PC-9 (cell line): ENCODE measurements around the gene SDK1.

Experiments used
- EZH2 ChIP-seq: fragments of 200-600 bp; sonication (generic); IDR thresholded peaks from 2 replicates; pipeline ENCODE4 v1.8.0; 2017; ENCODE audit warnings: antibody characterized with exemption, low read depth
- TF ChIP-seq, protein P1 (sequence below): fragments of 200-600 bp; sonication (generic); conservative IDR thresholded peaks from 2 replicates; pipeline ENCODE4 v1.6.1; 2017; ENCODE audit warnings: mixed run types, antibody characterized with exemption, mild to moderate bottlenecking, moderate library complexity

DNA sequence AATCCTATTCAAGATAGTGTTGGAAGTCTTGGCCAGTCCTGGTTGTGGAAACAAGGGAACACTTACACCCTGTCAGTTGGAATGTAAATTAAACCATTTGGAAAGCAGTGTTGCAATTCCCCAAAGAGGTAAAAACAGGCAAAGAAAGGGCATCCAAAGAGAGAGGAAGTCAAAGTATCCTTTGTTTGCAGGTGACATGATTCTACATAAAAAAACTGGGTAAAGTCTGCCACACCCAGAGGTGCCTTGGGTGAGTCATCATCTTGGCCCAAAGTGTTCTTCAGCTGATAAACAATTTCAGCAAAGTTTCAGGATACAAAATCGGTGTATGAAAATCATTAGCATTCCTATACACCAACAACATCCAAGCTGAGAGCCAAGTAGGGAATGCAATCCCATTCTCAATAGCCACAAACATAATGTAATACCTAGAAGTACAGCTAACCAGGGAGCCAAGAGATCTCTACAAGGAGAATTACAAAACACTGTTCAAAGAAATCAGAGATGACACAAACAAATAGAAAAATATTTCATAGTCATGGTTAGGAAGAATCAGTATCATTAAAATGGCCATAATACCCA, 278.7 kb downstream of the SDK1 start:
- TF ChIP-seq, protein P1, sequence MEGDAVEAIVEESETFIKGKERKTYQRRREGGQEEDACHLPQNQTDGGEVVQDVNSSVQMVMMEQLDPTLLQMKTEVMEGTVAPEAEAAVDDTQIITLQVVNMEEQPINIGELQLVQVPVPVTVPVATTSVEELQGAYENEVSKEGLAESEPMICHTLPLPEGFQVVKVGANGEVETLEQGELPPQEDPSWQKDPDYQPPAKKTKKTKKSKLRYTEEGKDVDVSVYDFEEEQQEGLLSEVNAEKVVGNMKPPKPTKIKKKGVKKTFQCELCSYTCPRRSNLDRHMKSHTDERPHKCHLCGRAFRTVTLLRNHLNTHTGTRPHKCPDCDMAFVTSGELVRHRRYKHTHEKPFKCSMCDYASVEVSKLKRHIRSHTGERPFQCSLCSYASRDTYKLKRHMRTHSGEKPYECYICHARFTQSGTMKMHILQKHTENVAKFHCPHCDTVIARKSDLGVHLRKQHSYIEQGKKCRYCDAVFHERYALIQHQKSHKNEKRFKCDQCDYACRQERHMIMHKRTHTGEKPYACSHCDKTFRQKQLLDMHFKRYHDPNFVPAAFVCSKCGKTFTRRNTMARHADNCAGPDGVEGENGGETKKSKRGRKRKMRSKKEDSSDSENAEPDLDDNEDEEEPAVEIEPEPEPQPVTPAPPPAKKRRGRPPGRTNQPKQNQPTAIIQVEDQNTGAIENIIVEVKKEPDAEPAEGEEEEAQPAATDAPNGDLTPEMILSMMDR = no peak
- no peak for TF ChIP-seq EZH2
